Measurements from ENCODE around the gene SLC24A5. TPM values are rescaled to one million over a fixed set of nuclear protein-coding genes. Genes with fewer than 3 reads are reported as not detected.
A peak's percentile ranks its signal among the peaks of the same experiment; 100 is the strongest.

Gene SLC24A5
- total and polyA plus RNA-seq, 5 experiments from 2014 or later, result not detected

GRCh38 chr15:48091522-48091921, 29.3 kb upstream of the SLC24A5 start:
- Mint-ChIP-seq H3K4me1 (no peaks in the 10 kb centered on the region), H3K27ac (no peak overlapping the region), H3K4me3 (no peak overlapping the region), H3K36me3 (no peaks in the 10 kb centered on the region), H3K9me3 (peaks cover 0 to 2% (median 0%) of the 10 kb centered on the region in 9 donors), H3K27me3 (peaks cover 4 to 15% (median 7%) of the 10 kb centered on the region in 5 donors)
- DNase-seq (no peak), ATAC-seq (no peak)
- POLR2A ChIA-PET, result no interaction called here

GRCh38 chr15:48096355-48096786, 24.4 kb upstream of the SLC24A5 start:
- Mint-ChIP-seq H3K27ac (no peak overlapping the region), H3K27me3 (peaks cover 8 to 44% (median 11%) of the 10 kb centered on the region in 5 donors), H3K36me3 (no peaks in the 10 kb centered on the region), H3K9me3 (peaks cover 0 to 3% (median 0%) of the 10 kb centered on the region in 9 donors), H3K4me1 (no peaks in the 10 kb centered on the region), H3K4me3 (no peak overlapping the region)
- DNase-seq, result no peak
- no peak for ATAC-seq
- POLR2A ChIA-PET, result no interaction called here

GRCh38 chr15:48096813-48097212, 24.0 kb upstream of the SLC24A5 start:
- no peak overlapping the region for H3K27ac Mint-ChIP-seq
- ATAC-seq, result no peak
- no peaks in the 10 kb centered on the region for H3K4me1 Mint-ChIP-seq
- POLR2A ChIA-PET, result no interaction called here
- DNase-seq, result no peak
- H3K36me3 Mint-ChIP-seq, result no peaks in the 10 kb centered on the region
- peaks cover 0 to 3% (median 0%) of the 10 kb centered on the region in 9 donors for H3K9me3 Mint-ChIP-seq
- peaks cover 8 to 44% (median 11%) of the 10 kb centered on the region in 5 donors for H3K27me3 Mint-ChIP-seq
- H3K4me3 Mint-ChIP-seq, result no peak overlapping the region

GRCh38 chr15:48097264-48097663, 23.5 kb upstream of the SLC24A5 start:
- Mint-ChIP-seq H3K27ac (no peak overlapping the region), H3K9me3 (peaks cover 0 to 3% (median 0%) of the 10 kb centered on the region in 9 donors), H3K4me1 (no peaks in the 10 kb centered on the region), H3K4me3 (no peak overlapping the region), H3K36me3 (no peaks in the 10 kb centered on the region), H3K27me3 (peaks cover 8 to 45% (median 11%) of the 10 kb centered on the region in 5 donors)
- no peak for ATAC-seq
- POLR2A ChIA-PET, result no interaction called here
- no peak for DNase-seq

- Mint-ChIP-seq H3K36me3 (no peaks in the 10 kb centered on the region), H3K4me3 (no peak overlapping the region), H3K27me3 (peaks cover 15 to 62% (median 23%) of the 10 kb centered on the region in 5 donors), H3K4me1 (no peaks in the 10 kb centered on the region), H3K9me3 (peaks cover 0 to 2% (median 0%) of the 10 kb centered on the region in 9 donors), H3K27ac (no peak overlapping the region)
- POLR2A ChIA-PET, result no interaction called here
- DNase-seq (no peak), ATAC-seq (no peak)
These were observed 19.3 kb upstream of the SLC24A5 start for GRCh38 chr15:48101376-48101961.

- no peak overlapping the region for H3K27ac Mint-ChIP-seq
These were observed 18.6 kb upstream of the SLC24A5 start for GRCh38 chr15:48102167-48102566.

GRCh38 chr15:48103647-48104046, 17.1 kb upstream of the SLC24A5 start:
- Mint-ChIP-seq H3K27ac (no peak overlapping the region), H3K36me3 (no peaks in the 10 kb centered on the region), H3K4me1 (no peaks in the 10 kb centered on the region), H3K9me3 (peaks cover 0 to 2% (median 0%) of the 10 kb centered on the region in 9 donors), H3K27me3 (peaks cover 16 to 70% (median 32%) of the 10 kb centered on the region in 5 donors), H3K4me3 (no peak overlapping the region)
- POLR2A ChIA-PET, result no interaction called here
- ATAC-seq (no peak), DNase-seq (no peak)

More at GRCh38 chr15:48102167-48102566, 18.6 kb upstream of the SLC24A5 start:
- Mint-ChIP-seq H3K27me3 (peaks cover 16 to 62% (median 26%) of the 10 kb centered on the region in 5 donors), H3K4me1 (no peaks in the 10 kb centered on the region), H3K36me3 (no peaks in the 10 kb centered on the region), H3K9me3 (peaks cover 0 to under 1% (median 0%) of the 10 kb centered on the region in 9 donors), H3K4me3 (no peak overlapping the region)
- DNase-seq (no peak), ATAC-seq (no peak)
- POLR2A ChIA-PET, result no interaction called here

- peaks cover 9 to 66% (median 36%) of the 10 kb centered on the region in 5 donors for H3K27me3 Mint-ChIP-seq
- no peak for DNase-seq
- POLR2A ChIA-PET, result no interaction called here
- no peak for ATAC-seq
- H3K27ac Mint-ChIP-seq, result no peak overlapping the region
- no peak overlapping the region for H3K4me3 Mint-ChIP-seq
- H3K36me3 Mint-ChIP-seq, result no peaks in the 10 kb centered on the region
- H3K4me1 Mint-ChIP-seq, result no peaks in the 10 kb centered on the region
- peaks cover 0 to 2% (median 0%) of the 10 kb centered on the region in 9 donors for H3K9me3 Mint-ChIP-seq
These were observed 14.9 kb upstream of the SLC24A5 start for GRCh38 chr15:48105936-48106335.

GRCh38 chr15:48109212-48109611, 11.6 kb upstream of the SLC24A5 start:
- Mint-ChIP-seq H3K27me3 (peaks cover 7 to 59% (median 41%) of the 10 kb centered on the region in 5 donors), H3K36me3 (no peaks in the 10 kb centered on the region), H3K4me1 (no peaks in the 10 kb centered on the region), H3K4me3 (no peak overlapping the region), H3K27ac (no peak overlapping the region), H3K9me3 (peaks cover 0 to 2% (median 0%) of the 10 kb centered on the region in 9 donors)
- DNase-seq (no peak), ATAC-seq (no peak)
- POLR2A ChIA-PET, result no interaction called here

- Mint-ChIP-seq H3K4me1 (no peaks in the 10 kb centered on the region), H3K9me3 (peaks cover 0 to 2% (median 0%) of the 10 kb centered on the region in 9 donors), H3K36me3 (no peaks in the 10 kb centered on the region), H3K27me3 (peaks cover 12 to 65% (median 45%) of the 10 kb centered on the region in 5 donors), H3K4me3 (no peak overlapping the region), H3K27ac (no peak overlapping the region)
- DNase-seq, result no peak
- POLR2A ChIA-PET, result no interaction called here
- no peak for ATAC-seq
These were observed 10.8 kb upstream of the SLC24A5 start for GRCh38 chr15:48109856-48110531.

GRCh38 chr15:48112242-48112641, 8.5 kb upstream of the SLC24A5 start:
- Mint-ChIP-seq H3K27ac (peak overlapping the region in 1 of 10 donors; percentile 36), H3K36me3 (no peaks in the 10 kb centered on the region), H3K9me3 (peaks cover 0 to under 1% (median 0%) of the 10 kb centered on the region in 9 donors), H3K4me3 (no peak overlapping the region), H3K27me3 (peaks cover 8 to 47% (median 34%) of the 10 kb centered on the region in 5 donors), H3K4me1 (no peaks in the 10 kb centered on the region)
- POLR2A ChIA-PET, result no interaction called here
- ATAC-seq (no peak), DNase-seq (no peak)

- Mint-ChIP-seq H3K36me3 (peaks cover 0 to 5% (median 0%) of the 10 kb centered on the region in 3 donors), H3K4me1 (no peaks in the 10 kb centered on the region), H3K9me3 (peaks cover 0 to 10% (median 0%) of the 10 kb centered on the region in 9 donors), H3K27ac (no peak overlapping the region), H3K4me3 (no peak overlapping the region), H3K27me3 (peaks cover 9 to 27% (median 11%) of the 10 kb centered on the region in 5 donors)
- POLR2A ChIA-PET, result no interaction called here
- ATAC-seq, result no peak
- DNase-seq, result no peak
These were observed 1.5 kb upstream of the SLC24A5 start for GRCh38 chr15:48119277-48119676.

GRCh38 chr15:48121849-48122248, 1.1 kb downstream of the SLC24A5 start:
- no peak overlapping the region for H3K27ac Mint-ChIP-seq
- no peak for DNase-seq
- H3K36me3 Mint-ChIP-seq, result peaks cover 0 to 5% (median 0%) of the 10 kb centered on the region in 3 donors
- POLR2A ChIA-PET, result no interaction called here
- H3K27me3 Mint-ChIP-seq, result peaks cover 10 to 32% (median 13%) of the 10 kb centered on the region in 5 donors
- H3K4me1 Mint-ChIP-seq, result no peaks in the 10 kb centered on the region
- no peak for ATAC-seq
- peaks cover 0 to 10% (median 0%) of the 10 kb centered on the region in 9 donors for H3K9me3 Mint-ChIP-seq
- H3K4me3 Mint-ChIP-seq, result no peak overlapping the region
